GM12865 (cell line): ENCODE measurements around the gene TNFRSF1A.
A peak's percentile ranks its signal among the peaks of the same experiment; 100 is the strongest.

Experiments used
- DNase-seq: peaks from one replicate; pipeline ENCODE4 v3.0.0; 2010; ENCODE audit warnings: low read depth
- H3K4me3 ChIP-seq: 2 replicates; pipeline ENCODE4 v1.5.1; 2011; ENCODE audit warnings: mild to moderate bottlenecking, low read depth, low read length, control low read depth
- TF ChIP-seq, protein P1 (sequence below): IDR thresholded peaks from 2 replicates; pipeline ENCODE4 v1.5.1; 2011; ENCODE audit warnings: low read length, control low read depth, low read depth, inconsistent platforms; ENCODE audit not compliant: insufficient read depth; ENCODE audit errors: missing control alignments

Gene TNFRSF1A

DNA sequence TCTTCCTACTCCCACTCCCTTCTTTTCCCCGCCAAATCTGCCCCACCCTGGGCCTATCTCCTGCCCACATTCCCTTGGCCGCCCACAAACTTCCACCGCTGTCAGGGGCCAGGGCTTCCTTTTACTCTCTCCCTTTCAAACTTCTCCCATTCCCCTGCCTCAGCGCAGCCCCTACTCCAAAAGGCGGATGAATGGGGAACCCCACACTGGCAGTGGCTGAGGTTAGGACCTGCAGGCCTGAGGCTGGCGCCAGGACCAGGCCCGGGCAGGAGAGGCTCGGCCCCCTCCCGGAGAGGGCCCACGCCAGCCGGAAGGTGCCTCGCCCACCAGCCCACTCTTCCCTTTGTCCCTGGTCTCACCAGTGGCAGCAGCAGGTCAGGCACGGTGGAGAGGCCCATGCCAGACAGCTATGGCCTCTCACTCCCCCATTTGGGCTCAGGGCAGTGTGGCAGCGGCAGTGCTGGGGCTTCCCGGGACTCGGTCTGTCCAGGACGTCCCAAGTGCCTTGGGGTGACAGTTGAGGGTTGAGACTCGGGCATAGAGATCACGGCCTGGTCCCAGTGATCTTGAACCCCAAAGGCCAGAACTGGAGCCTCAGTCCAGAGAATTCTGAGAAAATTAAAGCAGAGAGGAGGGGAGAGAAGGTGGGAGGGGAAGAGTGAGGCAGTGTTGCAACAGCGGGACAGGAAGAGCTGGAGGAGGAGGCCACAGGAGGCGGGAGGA, at the start of gene TNFRSF1A:
Gene TNFRSF1A (minus strand): TSS at position 660 of the 723 bp plus-strand sequence. CDS start 262 bp downstream, at position 398.
- TF ChIP-seq, protein P1, sequence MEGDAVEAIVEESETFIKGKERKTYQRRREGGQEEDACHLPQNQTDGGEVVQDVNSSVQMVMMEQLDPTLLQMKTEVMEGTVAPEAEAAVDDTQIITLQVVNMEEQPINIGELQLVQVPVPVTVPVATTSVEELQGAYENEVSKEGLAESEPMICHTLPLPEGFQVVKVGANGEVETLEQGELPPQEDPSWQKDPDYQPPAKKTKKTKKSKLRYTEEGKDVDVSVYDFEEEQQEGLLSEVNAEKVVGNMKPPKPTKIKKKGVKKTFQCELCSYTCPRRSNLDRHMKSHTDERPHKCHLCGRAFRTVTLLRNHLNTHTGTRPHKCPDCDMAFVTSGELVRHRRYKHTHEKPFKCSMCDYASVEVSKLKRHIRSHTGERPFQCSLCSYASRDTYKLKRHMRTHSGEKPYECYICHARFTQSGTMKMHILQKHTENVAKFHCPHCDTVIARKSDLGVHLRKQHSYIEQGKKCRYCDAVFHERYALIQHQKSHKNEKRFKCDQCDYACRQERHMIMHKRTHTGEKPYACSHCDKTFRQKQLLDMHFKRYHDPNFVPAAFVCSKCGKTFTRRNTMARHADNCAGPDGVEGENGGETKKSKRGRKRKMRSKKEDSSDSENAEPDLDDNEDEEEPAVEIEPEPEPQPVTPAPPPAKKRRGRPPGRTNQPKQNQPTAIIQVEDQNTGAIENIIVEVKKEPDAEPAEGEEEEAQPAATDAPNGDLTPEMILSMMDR, result no peak
- DNase-seq, result peak; percentile 66
- H3K4me3 ChIP-seq, result peak within 1 kb of the TSS; percentile 75

DNA sequence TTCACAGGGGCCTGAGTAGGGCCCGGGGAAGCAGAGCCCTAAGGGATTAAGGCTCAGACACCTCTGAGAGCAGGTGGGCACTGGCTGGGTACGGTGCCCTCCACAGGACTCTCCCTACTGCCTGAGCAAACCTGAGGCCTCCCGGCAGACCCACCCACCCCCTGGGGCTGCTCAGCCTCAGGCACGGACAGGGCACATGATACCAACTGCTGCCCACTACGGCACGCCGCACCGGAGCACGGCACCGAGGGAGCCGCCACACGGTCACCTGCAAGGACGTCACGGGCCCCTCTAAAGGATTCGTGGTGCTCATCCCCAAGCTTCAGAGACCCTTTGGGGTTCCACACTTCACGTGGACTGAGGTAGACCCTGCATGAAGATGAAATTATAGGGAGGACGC, 49.1 kb upstream of the TNFRSF1A start:
- no peak for DNase-seq
- H3K4me3 ChIP-seq, result no peak overlapping the region
- TF ChIP-seq, protein P1, result no peak

DNA sequence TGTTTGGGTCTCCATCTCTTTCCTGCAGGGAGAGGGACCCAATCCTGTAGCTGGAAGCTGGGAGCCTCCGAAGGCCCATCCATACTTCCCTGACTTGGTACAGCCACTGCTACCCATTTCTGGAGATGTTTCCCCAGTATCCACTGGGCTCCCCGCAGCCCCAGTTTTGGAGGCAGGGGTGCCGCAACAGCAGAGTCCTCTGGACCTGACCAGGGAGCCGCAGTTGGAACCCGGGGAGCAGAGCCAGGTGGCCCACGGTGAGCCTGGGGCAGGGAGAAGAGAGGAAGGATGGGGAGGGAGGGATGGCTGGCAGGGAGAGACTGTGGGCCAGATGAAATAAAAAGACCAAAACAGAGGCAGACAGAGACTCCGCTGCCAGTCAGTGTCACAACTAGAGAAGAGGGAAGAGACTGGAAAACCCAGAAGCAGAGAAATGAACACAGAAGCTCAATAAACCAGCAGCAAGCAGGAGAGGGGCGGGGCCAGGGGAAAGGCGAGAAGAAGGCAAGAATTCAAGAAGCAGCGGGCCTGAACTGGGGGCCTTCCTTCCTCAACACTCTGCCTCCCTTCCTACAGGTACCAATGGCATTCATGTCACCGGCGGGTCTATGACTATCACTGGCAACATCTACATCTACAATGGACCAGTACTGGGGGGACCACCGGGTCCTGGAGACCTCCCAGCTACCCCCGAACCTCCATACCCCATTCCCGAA, 48.4 kb upstream of the TNFRSF1A start:
- DNase-seq, result no peak
- TF ChIP-seq, protein P1, result no peak
- H3K4me3 ChIP-seq, result no peak overlapping the region

DNA sequence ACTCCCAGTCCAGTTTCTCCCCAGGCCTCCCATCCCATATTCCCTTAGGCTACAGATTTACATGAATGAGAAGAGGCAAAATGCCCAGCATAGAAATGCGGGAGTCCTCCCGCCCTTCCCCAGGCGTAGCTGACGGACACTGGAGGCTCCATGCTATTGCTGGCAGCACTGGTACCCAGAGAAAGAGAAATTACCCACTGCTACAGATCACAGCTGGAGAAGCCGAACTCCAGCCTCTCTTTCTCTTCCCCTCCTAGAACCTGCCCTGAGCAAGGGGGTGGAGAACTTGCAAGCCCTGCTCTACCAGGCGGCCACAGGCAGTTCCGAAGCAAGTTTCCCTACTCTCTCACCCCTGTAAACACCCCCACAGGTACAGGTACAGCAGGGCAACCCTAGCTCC, 45.7 kb upstream of the TNFRSF1A start:
- TF ChIP-seq, protein P1, result no peak
- no peak for DNase-seq
- no peak overlapping the region for H3K4me3 ChIP-seq

DNA sequence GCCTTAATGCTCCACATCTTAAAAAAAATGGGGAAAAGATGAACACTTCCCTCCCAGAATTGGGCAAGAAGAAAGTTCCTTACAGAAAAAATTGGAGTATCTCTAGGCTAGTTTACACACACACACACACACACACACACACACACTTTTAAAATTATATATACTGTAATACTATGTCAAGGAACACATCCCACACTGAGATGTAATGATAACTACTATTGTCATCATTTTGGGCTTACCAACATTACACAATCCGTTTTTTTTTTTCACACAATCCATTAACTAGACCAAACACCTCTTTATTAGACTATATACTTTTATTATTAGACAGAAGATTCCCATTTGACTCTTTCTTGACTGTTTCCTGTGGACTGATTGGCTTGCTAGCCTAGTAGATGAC, 44.6 kb upstream of the TNFRSF1A start:
- no peak overlapping the region for H3K4me3 ChIP-seq
- no peak for DNase-seq
- TF ChIP-seq, protein P1, result no peak

DNA sequence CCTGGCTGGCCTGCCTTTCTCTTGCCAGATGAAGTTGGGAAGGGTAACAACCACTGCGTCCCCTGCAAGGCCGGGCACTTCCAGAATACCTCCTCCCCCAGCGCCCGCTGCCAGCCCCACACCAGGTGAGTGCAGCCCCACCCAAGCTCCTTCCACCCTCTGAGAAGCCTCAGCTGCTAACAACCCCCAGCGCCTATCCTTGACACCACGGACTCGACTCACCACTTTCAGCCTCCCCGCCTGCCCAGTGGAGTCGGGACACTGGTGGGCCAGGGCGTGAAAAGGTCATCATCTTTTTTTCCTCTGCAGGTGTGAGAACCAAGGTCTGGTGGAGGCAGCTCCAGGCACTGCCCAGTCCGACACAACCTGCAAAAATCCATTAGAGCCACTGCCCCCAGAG, 44.2 kb upstream of the TNFRSF1A start:
- no peak for DNase-seq
- no peak overlapping the region for H3K4me3 ChIP-seq
- TF ChIP-seq, protein P1, result no peak
